MM.1S (cell line): ENCODE measurements around the gene STON2.

ENCODE experiments used
- DNase-seq: peaks from one replicate; pipeline ENCODE4 v3.0.0-alpha.2; 2015
- H2AFZ ChIP-seq: fragments of 300-600 bp; sonication (generic); 2 replicates; pipeline ENCODE4 v1.6.0; 2016; ENCODE audit warnings: antibody characterized with exemption, low read length
- H3F3A ChIP-seq: fragments of 300-600 bp; sonication (generic); 2 replicates; pipeline ENCODE4 v1.6.1; 2016; ENCODE audit warnings: mild to moderate bottlenecking, antibody characterized with exemption, low read length, moderate library complexity, mixed read lengths; ENCODE audit not compliant: insufficient read depth
- H3K27ac ChIP-seq: fragments of 300-600 bp; sonication (generic); 2 replicates; pipeline ENCODE4 v1.5.1; 2016; ENCODE audit warnings: mild to moderate bottlenecking, low read length
- H3K27me3 ChIP-seq: fragments of 300-600 bp; sonication (generic); replicated peaks from 2 replicates; pipeline ENCODE4 v1.6.0; 2016; ENCODE audit warnings: low read length; ENCODE audit not compliant: insufficient read depth
- H3K36me3 ChIP-seq: fragments of 300-600 bp; sonication (generic); replicated peaks from 2 replicates; pipeline ENCODE4 v1.6.1; 2016; ENCODE audit warnings: mild to moderate bottlenecking, low read length, mixed read lengths; ENCODE audit not compliant: insufficient read depth
- H3K4me1 ChIP-seq: fragments of 300-600 bp; sonication (generic); 2 replicates; pipeline ENCODE4 v1.6.1; 2016; ENCODE audit warnings: low read length, mixed read lengths
- H3K4me2 ChIP-seq: fragments of 300-600 bp; sonication (generic); 2 replicates; pipeline ENCODE4 v1.6.0; 2016; ENCODE audit warnings: low read depth, low read length
- H3K4me3 ChIP-seq: fragments of 300-600 bp; sonication (generic); 2 replicates; pipeline ENCODE4 v1.5.1; 2016; ENCODE audit warnings: low read length, mixed read lengths
- H3K79me2 ChIP-seq: fragments of 300-600 bp; sonication (generic); 2 replicates; pipeline ENCODE4 v1.6.1; 2016; ENCODE audit warnings: mixed run types, low read length, mixed read lengths
- H3K9ac ChIP-seq: fragments of 300-600 bp; sonication (generic); 2 replicates; pipeline ENCODE4 v1.6.1; 2016; ENCODE audit warnings: low read length, mixed read lengths
- H3K9me2 ChIP-seq: fragments of 300-600 bp; sonication (generic); replicated peaks from 2 replicates; pipeline ENCODE4 v1.6.1; 2016; ENCODE audit warnings: mild to moderate bottlenecking, low read length, mixed read lengths; ENCODE audit not compliant: insufficient read depth
- H3K9me3 ChIP-seq: fragments of 300-600 bp; sonication (generic); replicated peaks from 2 replicates; pipeline ENCODE4 v1.6.1; 2016; ENCODE audit warnings: mild to moderate bottlenecking, low read length, mixed read lengths; ENCODE audit not compliant: insufficient read depth
- H4K20me1 ChIP-seq: fragments of 300-600 bp; sonication (generic); 2 replicates; pipeline ENCODE4 v1.6.1; 2016; ENCODE audit warnings: mild to moderate bottlenecking, low read length, moderate library complexity, mixed read lengths; ENCODE audit not compliant: insufficient read depth
- EZH2 ChIP-seq: fragments of 300-600 bp; sonication (generic); optimal IDR thresholded peaks from 2 replicates; pipeline ENCODE3; 2017; ENCODE audit warnings: low read depth, mild to moderate bottlenecking, antibody characterized with exemption, low read length, mixed read lengths
- EZH2phosphoT487 ChIP-seq: fragments of 300-600 bp; sonication (generic); IDR thresholded peaks from 2 replicates; pipeline ENCODE4 v1.6.1; 2018; ENCODE audit warnings: antibody characterized with exemption, low read length
- TF ChIP-seq, protein P1 (sequence below): fragments of 300-600 bp; sonication (generic); IDR thresholded peaks from 2 replicates; pipeline ENCODE4 v1.5.1; 2016; ENCODE audit warnings: antibody characterized with exemption, low read length, mixed read lengths

Gene STON2

GRCh38 chr14:81340201-81340600, 59.9 kb downstream of the STON2 start:
- Histone ChIP-seq H3K27ac (no peak overlapping the region), H3K9me2 (no peaks in the 10 kb centered on the region), H3F3A (no peaks in the 10 kb centered on the region), H3K4me2 (no peak overlapping the region), H2AFZ (no peak overlapping the region), H3K36me3 (no peaks in the 10 kb centered on the region), H3K9ac (no peak overlapping the region), H3K79me2 (0 out of 2 replicates have a peak, but pooled peaks cover 13% of the 10 kb centered on the region), H4K20me1 (no peaks in the 10 kb centered on the region), H3K4me1 (no peaks in the 10 kb centered on the region), H3K4me3 (no peak overlapping the region), H3K27me3 (no peaks in the 10 kb centered on the region), H3K9me3 (no peaks in the 10 kb centered on the region)
- TF ChIP-seq, protein P1, sequence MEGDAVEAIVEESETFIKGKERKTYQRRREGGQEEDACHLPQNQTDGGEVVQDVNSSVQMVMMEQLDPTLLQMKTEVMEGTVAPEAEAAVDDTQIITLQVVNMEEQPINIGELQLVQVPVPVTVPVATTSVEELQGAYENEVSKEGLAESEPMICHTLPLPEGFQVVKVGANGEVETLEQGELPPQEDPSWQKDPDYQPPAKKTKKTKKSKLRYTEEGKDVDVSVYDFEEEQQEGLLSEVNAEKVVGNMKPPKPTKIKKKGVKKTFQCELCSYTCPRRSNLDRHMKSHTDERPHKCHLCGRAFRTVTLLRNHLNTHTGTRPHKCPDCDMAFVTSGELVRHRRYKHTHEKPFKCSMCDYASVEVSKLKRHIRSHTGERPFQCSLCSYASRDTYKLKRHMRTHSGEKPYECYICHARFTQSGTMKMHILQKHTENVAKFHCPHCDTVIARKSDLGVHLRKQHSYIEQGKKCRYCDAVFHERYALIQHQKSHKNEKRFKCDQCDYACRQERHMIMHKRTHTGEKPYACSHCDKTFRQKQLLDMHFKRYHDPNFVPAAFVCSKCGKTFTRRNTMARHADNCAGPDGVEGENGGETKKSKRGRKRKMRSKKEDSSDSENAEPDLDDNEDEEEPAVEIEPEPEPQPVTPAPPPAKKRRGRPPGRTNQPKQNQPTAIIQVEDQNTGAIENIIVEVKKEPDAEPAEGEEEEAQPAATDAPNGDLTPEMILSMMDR, result no peak
- TF ChIP-seq EZH2 (no peak), EZH2phosphoT487 (no peak)
- DNase-seq, result no peak

GRCh38 chr14:81337073-81337472, 63.1 kb downstream of the STON2 start:
- no peak overlapping the region for H3K4me3 ChIP-seq
- no peaks in the 10 kb centered on the region for H4K20me1 ChIP-seq
- no peaks in the 10 kb centered on the region for H3K36me3 ChIP-seq
- no peak overlapping the region for H2AFZ ChIP-seq
- H3K79me2 ChIP-seq, result no peaks in the 10 kb centered on the region
- H3K4me1 ChIP-seq, result 0 out of 2 replicates have a peak, but pooled peaks cover 10% of the 10 kb centered on the region
- no peak for DNase-seq
- no peak overlapping the region for H3K9ac ChIP-seq
- no peaks in the 10 kb centered on the region for H3K27me3 ChIP-seq
- H3K4me2 ChIP-seq, result no peak overlapping the region
- TF ChIP-seq, protein P1, result no peak
- TF ChIP-seq EZH2phosphoT487 (no peak), EZH2 (no peak)
- H3K27ac ChIP-seq, result no peak overlapping the region
- no peaks in the 10 kb centered on the region for H3K9me2 ChIP-seq
- no peaks in the 10 kb centered on the region for H3K9me3 ChIP-seq
- peaks cover 3% of the 10 kb centered on the region; the same call in 1 of the 2 replicates for H3F3A ChIP-seq

DNA sequence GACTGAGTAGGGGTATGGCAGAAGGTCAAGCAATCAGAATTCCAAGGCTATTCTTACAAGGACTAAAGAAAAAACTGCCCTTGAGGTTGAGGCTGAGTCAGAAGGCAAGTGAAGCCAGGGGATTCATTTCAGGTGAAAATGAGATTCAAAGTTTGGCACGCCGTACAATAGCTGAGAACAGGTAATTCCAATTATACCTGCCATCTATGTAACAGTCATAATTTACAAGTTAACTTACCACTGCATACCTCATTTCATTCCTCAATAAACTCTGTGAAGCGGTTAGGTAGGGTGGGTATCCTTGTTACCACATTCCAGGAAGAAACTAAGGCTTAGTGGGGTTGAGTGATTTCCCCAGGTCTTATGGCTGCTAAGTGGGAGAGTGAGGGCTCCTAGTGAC, 64.1 kb downstream of the STON2 start:
- Histone ChIP-seq H3K4me3 (no peak overlapping the region), H4K20me1 (no peaks in the 10 kb centered on the region), H3K4me1 (0 out of 2 replicates have a peak, but pooled peaks cover 10% of the 10 kb centered on the region), H2AFZ (no peak overlapping the region), H3K9me2 (no peaks in the 10 kb centered on the region), H3K36me3 (no peaks in the 10 kb centered on the region), H3F3A (peaks cover 3% of the 10 kb centered on the region; the same call in 1 of the 2 replicates), H3K27me3 (no peaks in the 10 kb centered on the region), H3K9ac (no peak overlapping the region), H3K4me2 (no peak overlapping the region), H3K27ac (no peak overlapping the region), H3K79me2 (no peaks in the 10 kb centered on the region), H3K9me3 (no peaks in the 10 kb centered on the region)
- no peak for DNase-seq
- TF ChIP-seq, protein P1, result no peak
- TF ChIP-seq EZH2, result no peak
- no peak for TF ChIP-seq EZH2phosphoT487
